Natural killer cell (primary cell): ENCODE results near the gene ORC4. TPM values are rescaled to one million over a fixed set of nuclear protein-coding genes. Genes with fewer than 3 reads are reported as not detected.

Source experiments
- ATAC-seq, 3 donors: fragments of 150-1000 bp in 2 of 3; fragments of 200-7000 bp in 1 of 3; cut with Tn5 transposase; 1 replicate in 1 of 3; 2 replicates in 2 of 3; pipeline ENCODE4 v1.10.0; 2021; ENCODE audit warnings: mild to moderate bottlenecking in 2 of 3, moderate library complexity in 2 of 3
- DNase-seq, 2 donors: peaks; one replicate each; pipeline versions ENCODE4 v3.0.0 to v3.0.0-alpha.2; 2013 to 2021; ENCODE audit warnings: mixed read lengths in 1 of 2
- H3K27ac ChIP-seq: one replicate; pipeline ENCODE4 v1.5.1; 2013; ENCODE audit warnings: mild to moderate bottlenecking, low read length
- H3K27me3 ChIP-seq: one replicate; pipeline ENCODE4 v1.6.1; 2013; ENCODE audit warnings: low read length; ENCODE audit not compliant: control insufficient read depth, insufficient read depth
- H3K36me3 ChIP-seq: one replicate; pipeline ENCODE4 v1.6.1; 2013; ENCODE audit warnings: low read length; ENCODE audit not compliant: control insufficient read depth, insufficient read depth
- H3K4me1 ChIP-seq: one replicate; pipeline ENCODE4 v1.6.1; 2013; ENCODE audit warnings: low read length; ENCODE audit not compliant: control insufficient read depth, insufficient read depth
- H3K4me3 ChIP-seq: one replicate; pipeline ENCODE4 v1.5.1; 2013; ENCODE audit warnings: low read length
- H3K9me3 ChIP-seq: one replicate; pipeline ENCODE4 v1.6.1; 2013; ENCODE audit warnings: low read length; ENCODE audit not compliant: control insufficient read depth, insufficient read depth
- H3K27ac Mint-ChIP-seq, 2 donors: one replicate each; pipeline ENCODE4 v1.8.0; 2022; ENCODE audit warnings: mild to moderate bottlenecking in 2 of 2, mixed read lengths in 2 of 2, moderate library complexity in 1 of 2
- H3K27me3 Mint-ChIP-seq, 2 donors: one replicate each; pipeline ENCODE4 v1.8.0; 2022; ENCODE audit warnings: low read depth in 2 of 2, mixed read lengths in 2 of 2
- H3K36me3 Mint-ChIP-seq: one replicate; pipeline ENCODE4 v1.8.0; 2022; ENCODE audit warnings: mixed read lengths
- H3K4me1 Mint-ChIP-seq, 2 donors: one replicate each; pipeline ENCODE4 v1.8.0; 2022; ENCODE audit warnings: mixed read lengths in 2 of 2
- H3K4me3 Mint-ChIP-seq: one replicate; pipeline ENCODE4 v1.8.0; 2022; ENCODE audit warnings: mild to moderate bottlenecking, moderate library complexity, mixed read lengths
- H3K9me3 Mint-ChIP-seq, 2 donors: one replicate each; pipeline ENCODE4 v1.8.0; 2022; ENCODE audit warnings: mixed read lengths in 2 of 2
- WGBS: methylation state at CpG from one replicate; pipeline ENCODE4 v1.1.7; 2013; ENCODE audit warnings: missing lambda C conversion rate; ENCODE audit not compliant: insufficient coverage; 5-methylcytosine and 5-hydroxymethylcytosine counted together
- intact Hi-C: fragments of 100-400 bp; cut with micrococcal nuclease; formaldehyde crosslinking; loops from one replicate; pipeline ENCODE4 v1.14.2; 2022
- total RNA-seq, 4 donors: library from RNA; stranded (reverse); fragments of 120-200 nt in 1 of 4; gene quantifications; one replicate each; pipeline versions ENCODE4 v1.2.3 to v1.2.4, GENCODE V29; 2013 to 2022
- TF ChIP-seq, protein P1 (sequence below): fragments of 200-600 bp; IDR thresholded peaks from one replicate; pipeline ENCODE4 v1.8.0; 2022; ENCODE audit warnings: antibody characterized with exemption

The ORC4 gene
- total RNA-seq, 3 donors from 2014 or later (not counting 1 experiment from before 2014, with no cell fraction given): 42.4 to 48.0 (median 45.8) TPM

DNA sequence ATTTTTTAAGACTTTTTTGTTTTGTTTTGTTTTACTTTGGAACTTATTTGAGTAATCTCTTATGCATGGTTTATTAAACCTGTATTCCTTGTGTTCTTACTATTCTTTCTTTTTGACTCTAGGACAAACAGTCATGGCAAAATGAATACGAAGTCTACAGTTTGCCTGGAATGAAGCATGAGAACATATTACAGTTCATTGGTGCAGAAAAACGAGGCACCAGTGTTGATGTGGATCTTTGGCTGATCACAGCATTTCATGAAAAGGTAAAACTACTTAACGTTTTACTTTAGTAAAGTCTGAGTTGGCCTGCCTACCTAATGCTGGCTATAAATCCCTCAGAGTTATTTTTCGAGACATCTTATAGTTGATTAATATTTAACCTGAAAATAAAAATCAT, 103.4 kb downstream of the ORC4 start:
- Mint-ChIP-seq H3K27me3 (no peaks in the 10 kb centered on the region), H3K9me3 (no peaks in the 10 kb centered on the region), H3K36me3 (no peaks in the 10 kb centered on the region), H3K4me3 (no peak overlapping the region), H3K4me1 (peaks cover 9% of the 10 kb centered on the region in 2 donors), H3K27ac (no peak overlapping the region)
- H3K27me3 ChIP-seq: no peaks in the 10 kb centered on the region
- H3K9me3 ChIP-seq: no peaks in the 10 kb centered on the region
- peaks cover under 1% of the 10 kb centered on the region for H3K36me3 ChIP-seq
- TF ChIP-seq, protein P1, sequence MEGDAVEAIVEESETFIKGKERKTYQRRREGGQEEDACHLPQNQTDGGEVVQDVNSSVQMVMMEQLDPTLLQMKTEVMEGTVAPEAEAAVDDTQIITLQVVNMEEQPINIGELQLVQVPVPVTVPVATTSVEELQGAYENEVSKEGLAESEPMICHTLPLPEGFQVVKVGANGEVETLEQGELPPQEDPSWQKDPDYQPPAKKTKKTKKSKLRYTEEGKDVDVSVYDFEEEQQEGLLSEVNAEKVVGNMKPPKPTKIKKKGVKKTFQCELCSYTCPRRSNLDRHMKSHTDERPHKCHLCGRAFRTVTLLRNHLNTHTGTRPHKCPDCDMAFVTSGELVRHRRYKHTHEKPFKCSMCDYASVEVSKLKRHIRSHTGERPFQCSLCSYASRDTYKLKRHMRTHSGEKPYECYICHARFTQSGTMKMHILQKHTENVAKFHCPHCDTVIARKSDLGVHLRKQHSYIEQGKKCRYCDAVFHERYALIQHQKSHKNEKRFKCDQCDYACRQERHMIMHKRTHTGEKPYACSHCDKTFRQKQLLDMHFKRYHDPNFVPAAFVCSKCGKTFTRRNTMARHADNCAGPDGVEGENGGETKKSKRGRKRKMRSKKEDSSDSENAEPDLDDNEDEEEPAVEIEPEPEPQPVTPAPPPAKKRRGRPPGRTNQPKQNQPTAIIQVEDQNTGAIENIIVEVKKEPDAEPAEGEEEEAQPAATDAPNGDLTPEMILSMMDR: no peak
- no peak overlapping the region for H3K27ac ChIP-seq
- ATAC-seq (no peak), DNase-seq (no peak)
- intact Hi-C loops: loop anchor here (10.0 kb wide), 1 partner anchor 1182 kb away; no protein-coding TSS in a partner anchor
- WGBS: 95% methylated on average over 3 of the region's 4 CpGs
- no peak overlapping the region for H3K4me3 ChIP-seq
- H3K4me1 ChIP-seq: no peaks in the 10 kb centered on the region

DNA sequence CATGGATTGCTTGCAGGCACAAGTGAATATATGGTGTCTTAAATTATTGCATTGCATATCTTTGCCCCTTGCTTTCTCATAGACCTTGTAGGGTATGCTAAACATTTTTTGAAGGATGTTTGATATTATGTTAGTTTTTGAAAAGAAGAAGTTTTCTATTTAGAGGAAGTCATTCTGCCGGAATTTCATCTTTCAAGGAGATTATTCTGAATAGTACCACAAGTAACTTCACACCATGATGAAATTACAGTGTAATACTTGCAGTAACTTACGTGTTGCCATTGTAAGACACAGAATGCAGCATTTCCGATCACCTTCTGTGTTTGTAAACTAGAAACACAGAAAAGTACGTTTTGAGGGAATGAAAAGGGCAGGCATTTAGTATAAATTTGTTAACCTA, 103.8 kb downstream of the ORC4 start:
- no peak for DNase-seq
- H3K36me3 Mint-ChIP-seq: no peaks in the 10 kb centered on the region
- 90% methylated on average over 3 of the region's 4 CpGs for WGBS
- H3K9me3 Mint-ChIP-seq: no peaks in the 10 kb centered on the region
- peaks cover 9% of the 10 kb centered on the region in 2 donors for H3K4me1 Mint-ChIP-seq
- no peak overlapping the region for H3K4me3 ChIP-seq
- no peak overlapping the region for H3K27ac Mint-ChIP-seq
- H3K27me3 ChIP-seq: no peaks in the 10 kb centered on the region
- H3K4me1 ChIP-seq: no peaks in the 10 kb centered on the region
- intact Hi-C loops: loop anchor here (10.0 kb wide), 1 partner anchor 1182 kb away; no protein-coding TSS in a partner anchor
- H3K27me3 Mint-ChIP-seq: no peaks in the 10 kb centered on the region
- ATAC-seq: no peak
- H3K36me3 ChIP-seq: no peaks in the 10 kb centered on the region
- H3K4me3 Mint-ChIP-seq: no peak overlapping the region
- no peak overlapping the region for H3K27ac ChIP-seq
- H3K9me3 ChIP-seq: no peaks in the 10 kb centered on the region
- TF ChIP-seq, protein P1: no peak

DNA sequence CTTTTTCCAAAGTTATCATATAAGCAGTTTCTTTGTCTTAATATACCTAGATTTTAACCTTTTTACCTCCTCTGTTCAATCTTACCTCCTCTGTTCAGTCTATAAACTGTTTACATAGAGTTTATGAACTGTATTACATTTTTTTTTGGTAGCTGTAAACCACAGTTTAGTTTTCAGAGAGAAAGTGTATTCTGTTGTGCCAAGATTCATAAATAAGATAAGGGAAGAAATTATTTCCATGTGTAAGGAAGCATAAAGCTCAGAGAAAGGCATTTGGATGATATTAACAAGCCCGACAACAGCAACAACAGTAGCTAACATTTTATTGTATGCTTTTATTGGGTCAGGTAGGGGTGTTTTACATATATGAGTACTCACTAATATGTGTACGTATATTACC, 104.5 kb downstream of the ORC4 start:
- intact Hi-C loops: loop anchor here (10.0 kb wide), 1 partner anchor 1181 kb away; no protein-coding TSS in a partner anchor
- H3K4me3 Mint-ChIP-seq: no peak overlapping the region

More for the DNA sequence above, 104.5 kb downstream of the ORC4 start:
- no peak overlapping the region for H3K27ac Mint-ChIP-seq
- no peaks in the 10 kb centered on the region for H3K4me1 ChIP-seq
- no peak overlapping the region for H3K4me3 ChIP-seq
- WGBS: no CpG with 5 or more reads among the region's 2 CpGs
- TF ChIP-seq, protein P1: no peak
- H3K27ac ChIP-seq: no peak overlapping the region
- DNase-seq (no peak), ATAC-seq (no peak)
- no peaks in the 10 kb centered on the region for H3K36me3 Mint-ChIP-seq
- no peaks in the 10 kb centered on the region for H3K27me3 Mint-ChIP-seq
- H3K9me3 ChIP-seq: no peaks in the 10 kb centered on the region
- no peaks in the 10 kb centered on the region for H3K9me3 Mint-ChIP-seq
- peaks cover 9% of the 10 kb centered on the region in 2 donors for H3K4me1 Mint-ChIP-seq
- no peaks in the 10 kb centered on the region for H3K36me3 ChIP-seq
- no peaks in the 10 kb centered on the region for H3K27me3 ChIP-seq
